OCI-LY1 (cell line): ENCODE data around the gene AKAP9.
"Not testable (repeated sequence)": the region's sequence is repeated elsewhere in the genome, so short reads cannot be mapped to it uniquely, and the experiment has no call there.

Source experiments
- H2AFZ ChIP-seq: fragments of 200-600 bp; sonication (generic), shearing (Covaris generic); 2 replicates; pipeline ENCODE4 v1.6.0; 2014; ENCODE audit warnings: antibody characterized with exemption, mild to moderate bottlenecking, low read length
- H3F3A ChIP-seq: fragments of 200-600 bp; sonication (generic), shearing (Covaris generic); 2 replicates; pipeline ENCODE4 v1.6.0; 2014; ENCODE audit warnings: mild to moderate bottlenecking, antibody characterized with exemption, low read length, moderate library complexity; ENCODE audit not compliant: insufficient read depth
- H3K27ac ChIP-seq: fragments of 200-600 bp; sonication (generic); 2 replicates; pipeline ENCODE4 v1.5.1; 2014; ENCODE audit warnings: low read length, mixed run types, mild to moderate bottlenecking, low read depth; ENCODE audit not compliant: poor library complexity, severe bottlenecking
- H3K27me3 ChIP-seq: fragments of 200-600 bp; sonication (generic); 2 replicates; pipeline ENCODE4 v1.6.0; 2014; ENCODE audit warnings: antibody characterized with exemption, mild to moderate bottlenecking, low read length, moderate library complexity; ENCODE audit not compliant: insufficient read depth
- H3K36me3 ChIP-seq: fragments of 200-600 bp; sonication (generic); 2 replicates; pipeline ENCODE4 v1.6.1; 2014; ENCODE audit warnings: mild to moderate bottlenecking, antibody characterized with exemption, low read length, moderate library complexity, mixed read lengths; ENCODE audit not compliant: insufficient read depth
- H3K4me1 ChIP-seq: fragments of 200-600 bp; sonication (generic); 2 replicates; pipeline ENCODE4 v1.5.1; 2014; ENCODE audit warnings: mild to moderate bottlenecking, low read length, moderate library complexity; ENCODE audit not compliant: insufficient read depth, severe bottlenecking
- H3K4me2 ChIP-seq: fragments of 200-600 bp; sonication (generic), shearing (Covaris generic); 2 replicates; pipeline ENCODE4 v1.6.1; 2014; ENCODE audit warnings: low read length
- H3K4me3 ChIP-seq: fragments of 200-600 bp; sonication (generic); 2 replicates; pipeline ENCODE4 v1.5.1; 2014; ENCODE audit warnings: low read length, low read depth, mild to moderate bottlenecking, mixed read lengths; ENCODE audit not compliant: poor library complexity, severe bottlenecking
- H3K79me2 ChIP-seq: fragments of 200-600 bp; shearing (Covaris generic); 2 replicates; pipeline ENCODE4 v1.6.1; 2016; ENCODE audit warnings: mixed run types, low read length, mixed read lengths; ENCODE audit not compliant: insufficient read depth
- H3K9ac ChIP-seq: fragments of 200-600 bp; sonication (generic), shearing (Covaris generic); 2 replicates; pipeline ENCODE4 v1.6.1; 2014; ENCODE audit warnings: mild to moderate bottlenecking, low read length, mixed read lengths
- H3K9me2 ChIP-seq: fragments of 200-600 bp; sonication (generic), shearing (Covaris generic); 2 replicates; pipeline ENCODE4 v1.6.1; 2014; ENCODE audit warnings: low read depth, mild to moderate bottlenecking, low read length, mixed read lengths
- H3K9me3 ChIP-seq: fragments of 200-600 bp; shearing (Covaris generic); 2 replicates; pipeline ENCODE4 v1.6.1; 2014; ENCODE audit warnings: low read length, mixed read lengths
- H4K20me1 ChIP-seq: fragments of 200-600 bp; sonication (generic), shearing (Covaris generic); 2 replicates; pipeline ENCODE4 v1.6.0; 2016; ENCODE audit warnings: mild to moderate bottlenecking, low read length; ENCODE audit not compliant: insufficient read depth
- CTCF ChIP-seq: fragments of 200-600 bp; sonication (generic), shearing (Covaris generic); IDR thresholded peaks from 2 replicates; pipeline ENCODE4 v1.5.1; 2017; ENCODE audit warnings: mild to moderate bottlenecking, antibody characterized with exemption, low read length, moderate library complexity, mixed read lengths
- EZH2 ChIP-seq: fragments of 200-600 bp; sonication (generic), shearing (Covaris generic); IDR thresholded peaks from 2 replicates; pipeline ENCODE4 v1.8.0; 2017; ENCODE audit warnings: borderline replicate concordance, mixed run types, mild to moderate bottlenecking, antibody characterized with exemption, low read length, moderate library complexity, mixed read lengths

Gene AKAP9

GRCh38 chr7:91961816-91962215 lies 21.2 kb downstream of the AKAP9 start:
- Histone ChIP-seq H3K36me3 (peaks cover 6% of the 10 kb centered on the region; the same call in 1 of the 2 replicates), H3F3A (no peaks in the 10 kb centered on the region), H4K20me1 (no peaks in the 10 kb centered on the region), H3K4me2 (no peak overlapping the region), H3K27ac (no peak overlapping the region), H3K9me2 (no peaks in the 10 kb centered on the region), H3K79me2 (peaks cover 69% of the 10 kb centered on the region), H3K4me1 (no peaks in the 10 kb centered on the region), H3K27me3 (no peaks in the 10 kb centered on the region), H3K9ac (no peak overlapping the region), H3K4me3 (no peak overlapping the region), H3K9me3 (0 out of 2 replicates have a peak, but pooled peaks cover 7% of the 10 kb centered on the region), H2AFZ (no peak overlapping the region)
- TF ChIP-seq EZH2 (no peak), CTCF (no peak)

GRCh38 chr7:91962419-91962818 lies 21.8 kb downstream of the AKAP9 start:
- no peaks in the 10 kb centered on the region for H3K4me1 ChIP-seq
- 0 out of 2 replicates have a peak, but pooled peaks cover 7% of the 10 kb centered on the region for H3K9me3 ChIP-seq
- H3K36me3 ChIP-seq: peaks cover 6% of the 10 kb centered on the region; the same call in 1 of the 2 replicates
- H2AFZ ChIP-seq: no peak overlapping the region
- no peaks in the 10 kb centered on the region for H3F3A ChIP-seq
- TF ChIP-seq EZH2 (no peak), CTCF (no peak)
- no peak overlapping the region; the same call in 1 of the 2 replicates for H3K9ac ChIP-seq
- no peaks in the 10 kb centered on the region for H3K27me3 ChIP-seq
- H3K27ac ChIP-seq: no peak overlapping the region
- peaks cover 71% of the 10 kb centered on the region for H3K79me2 ChIP-seq
- H3K9me2 ChIP-seq: no peaks in the 10 kb centered on the region
- no peaks in the 10 kb centered on the region for H4K20me1 ChIP-seq
- H3K4me2 ChIP-seq: no peak overlapping the region
- no peak overlapping the region for H3K4me3 ChIP-seq

- H3K4me3 ChIP-seq, H3K27me3 ChIP-seq, H3K9me3 ChIP-seq, H3K9ac ChIP-seq, H3K4me2 ChIP-seq, H3F3A ChIP-seq, H3K27ac ChIP-seq, H3K9me2 ChIP-seq, H4K20me1 ChIP-seq, H3K36me3 ChIP-seq, H3K4me1 ChIP-seq, H2AFZ ChIP-seq: not testable (repeated sequence)
- H3K79me2 ChIP-seq: peaks cover 73% of the 10 kb centered on the region
Measured at GRCh38 chr7:91967513-91967912, 26.9 kb downstream of the AKAP9 start.

GRCh38 chr7:91973639-91974038 lies 33.0 kb downstream of the AKAP9 start:
- peaks cover 32% of the 10 kb centered on the region for H3K79me2 ChIP-seq
- TF ChIP-seq EZH2 (no peak), CTCF (no peak)

More at GRCh38 chr7:91973639-91974038, 33.0 kb downstream of the AKAP9 start:
- Histone ChIP-seq H3K27me3 (no peaks in the 10 kb centered on the region), H3K9ac (no peak overlapping the region), H3K4me3 (no peak overlapping the region), H4K20me1 (no peaks in the 10 kb centered on the region), H3K4me1 (no peaks in the 10 kb centered on the region), H3K9me3 (no peaks in the 10 kb centered on the region), H3F3A (no peaks in the 10 kb centered on the region), H3K9me2 (no peaks in the 10 kb centered on the region), H3K27ac (no peak overlapping the region), H2AFZ (no peak overlapping the region), H3K4me2 (no peak overlapping the region), H3K36me3 (peaks cover 14% of the 10 kb centered on the region)
